OCI-LY1 (cell line): ENCODE results near the gene PRAMEF12.
"Not testable (repeated sequence)": the region's sequence is repeated elsewhere in the genome, so short reads cannot be mapped to it uniquely, and the experiment has no call there.

Experiments
- H2AFZ ChIP-seq: fragments of 200-600 bp; sonication (generic), shearing (Covaris generic); 2 replicates; pipeline ENCODE4 v1.6.0; 2014; ENCODE audit warnings: antibody characterized with exemption, mild to moderate bottlenecking, low read length
- H3F3A ChIP-seq: fragments of 200-600 bp; sonication (generic), shearing (Covaris generic); 2 replicates; pipeline ENCODE4 v1.6.0; 2014; ENCODE audit warnings: mild to moderate bottlenecking, antibody characterized with exemption, low read length, moderate library complexity; ENCODE audit not compliant: insufficient read depth
- H3K27ac ChIP-seq: fragments of 200-600 bp; sonication (generic); 2 replicates; pipeline ENCODE4 v1.5.1; 2014; ENCODE audit warnings: low read length, mixed run types, mild to moderate bottlenecking, low read depth; ENCODE audit not compliant: poor library complexity, severe bottlenecking
- H3K27me3 ChIP-seq: fragments of 200-600 bp; sonication (generic); 2 replicates; pipeline ENCODE4 v1.6.0; 2014; ENCODE audit warnings: antibody characterized with exemption, mild to moderate bottlenecking, low read length, moderate library complexity; ENCODE audit not compliant: insufficient read depth
- H3K36me3 ChIP-seq: fragments of 200-600 bp; sonication (generic); 2 replicates; pipeline ENCODE4 v1.6.1; 2014; ENCODE audit warnings: mild to moderate bottlenecking, antibody characterized with exemption, low read length, moderate library complexity, mixed read lengths; ENCODE audit not compliant: insufficient read depth
- H3K4me1 ChIP-seq: fragments of 200-600 bp; sonication (generic); 2 replicates; pipeline ENCODE4 v1.5.1; 2014; ENCODE audit warnings: mild to moderate bottlenecking, low read length, moderate library complexity; ENCODE audit not compliant: insufficient read depth, severe bottlenecking
- H3K4me2 ChIP-seq: fragments of 200-600 bp; sonication (generic), shearing (Covaris generic); 2 replicates; pipeline ENCODE4 v1.6.1; 2014; ENCODE audit warnings: low read length
- H3K4me3 ChIP-seq: fragments of 200-600 bp; sonication (generic); 2 replicates; pipeline ENCODE4 v1.5.1; 2014; ENCODE audit warnings: low read length, low read depth, mild to moderate bottlenecking, mixed read lengths; ENCODE audit not compliant: poor library complexity, severe bottlenecking
- H3K79me2 ChIP-seq: fragments of 200-600 bp; shearing (Covaris generic); 2 replicates; pipeline ENCODE4 v1.6.1; 2016; ENCODE audit warnings: mixed run types, low read length, mixed read lengths; ENCODE audit not compliant: insufficient read depth
- H3K9ac ChIP-seq: fragments of 200-600 bp; sonication (generic), shearing (Covaris generic); 2 replicates; pipeline ENCODE4 v1.6.1; 2014; ENCODE audit warnings: mild to moderate bottlenecking, low read length, mixed read lengths
- H3K9me2 ChIP-seq: fragments of 200-600 bp; sonication (generic), shearing (Covaris generic); 2 replicates; pipeline ENCODE4 v1.6.1; 2014; ENCODE audit warnings: low read depth, mild to moderate bottlenecking, low read length, mixed read lengths
- H3K9me3 ChIP-seq: fragments of 200-600 bp; shearing (Covaris generic); 2 replicates; pipeline ENCODE4 v1.6.1; 2014; ENCODE audit warnings: low read length, mixed read lengths
- H4K20me1 ChIP-seq: fragments of 200-600 bp; sonication (generic), shearing (Covaris generic); 2 replicates; pipeline ENCODE4 v1.6.0; 2016; ENCODE audit warnings: mild to moderate bottlenecking, low read length; ENCODE audit not compliant: insufficient read depth
- CTCF ChIP-seq: fragments of 200-600 bp; sonication (generic), shearing (Covaris generic); IDR thresholded peaks from 2 replicates; pipeline ENCODE4 v1.5.1; 2017; ENCODE audit warnings: mild to moderate bottlenecking, antibody characterized with exemption, low read length, moderate library complexity, mixed read lengths
- EZH2 ChIP-seq: fragments of 200-600 bp; sonication (generic), shearing (Covaris generic); IDR thresholded peaks from 2 replicates; pipeline ENCODE4 v1.8.0; 2017; ENCODE audit warnings: borderline replicate concordance, mixed run types, mild to moderate bottlenecking, antibody characterized with exemption, low read length, moderate library complexity, mixed read lengths

PRAMEF12 gene

GRCh38 chr1:12773438-12773837 is at the start of gene PRAMEF12:
TSS of gene PRAMEF12 (plus strand) at chr1:12773738. CDS start at chr1:12774868, 1,130 bp downstream.
- Histone ChIP-seq H3K4me2 (no peak within 1 kb of the TSS), H3K9me2 (no peaks in the 10 kb centered on the region), H3K4me3 (no peak within 1 kb of the TSS), H3K4me1 (no peaks in the 10 kb centered on the region), H3F3A (no peaks in the 10 kb centered on the region), H3K27ac (no peak within 1 kb of the TSS), H2AFZ (no peak within 1 kb of the TSS), H4K20me1 (no peaks in the 10 kb centered on the region), H3K36me3 (no peaks in the 10 kb centered on the region), H3K27me3 (0 out of 2 replicates have a peak, but pooled peaks cover 4% of the 10 kb centered on the region), H3K79me2 (no peaks in the 10 kb centered on the region), H3K9ac (no peak within 1 kb of the TSS), H3K9me3 (no peaks in the 10 kb centered on the region)
- no peak for TF ChIP-seq EZH2
- TF ChIP-seq CTCF, result no peak

GRCh38 chr1:12728391-12728790 is 45.1 kb upstream of the PRAMEF12 start:
- no peaks in the 10 kb centered on the region for H3F3A ChIP-seq
- no peaks in the 10 kb centered on the region for H3K36me3 ChIP-seq
- TF ChIP-seq EZH2 (no peak), CTCF (no peak)
- no peaks in the 10 kb centered on the region for H4K20me1 ChIP-seq
- no peak overlapping the region for H3K4me3 ChIP-seq
- no peaks in the 10 kb centered on the region for H3K27me3 ChIP-seq
- H3K4me2 ChIP-seq, result no peak overlapping the region
- H3K9ac ChIP-seq, result no peak overlapping the region
- H2AFZ ChIP-seq, result no peak overlapping the region
- H3K4me1 ChIP-seq, result no peaks in the 10 kb centered on the region
- H3K9me2 ChIP-seq, result no peaks in the 10 kb centered on the region
- no peaks in the 10 kb centered on the region for H3K9me3 ChIP-seq
- H3K79me2 ChIP-seq, result no peaks in the 10 kb centered on the region
- no peak overlapping the region for H3K27ac ChIP-seq

- TF ChIP-seq CTCF, result no peak
- no peak for TF ChIP-seq EZH2
- Histone ChIP-seq H3K27ac (no peak overlapping the region), H3K4me1 (no peaks in the 10 kb centered on the region), H3K36me3 (no peaks in the 10 kb centered on the region), H3K4me3 (no peak overlapping the region), H4K20me1 (no peaks in the 10 kb centered on the region), H3K9me3 (no peaks in the 10 kb centered on the region), H3K9me2 (no peaks in the 10 kb centered on the region), H2AFZ (no peak overlapping the region), H3K27me3 (no peaks in the 10 kb centered on the region), H3F3A (no peaks in the 10 kb centered on the region), H3K9ac (no peak overlapping the region), H3K4me2 (no peak overlapping the region), H3K79me2 (no peaks in the 10 kb centered on the region)
Observed at GRCh38 chr1:12730156-12730555, 43.4 kb upstream of the PRAMEF12 start.

GRCh38 chr1:12731084-12731483 is 42.5 kb upstream of the PRAMEF12 start:
- H3K9ac ChIP-seq, H3K79me2 ChIP-seq, H2AFZ ChIP-seq, H3K27me3 ChIP-seq, H3K9me3 ChIP-seq, H3K27ac ChIP-seq, H3K36me3 ChIP-seq, H3K9me2 ChIP-seq, H3K4me1 ChIP-seq, H3K4me3 ChIP-seq, H3F3A ChIP-seq, H3K4me2 ChIP-seq, H4K20me1 ChIP-seq: not testable (repeated sequence)
